WTC11 (cell line): ENCODE measurements around the gene ZBTB16.

Experiments used
- JUN ChIP-seq: sonication (generic); formaldehyde crosslinking; IDR thresholded peaks from 2 replicates; pipeline ENCODE4 v1.8.0; 2023; ENCODE audit warnings: mild to moderate bottlenecking, missing genetic modification reagents
- USF2 ChIP-seq: sonication (generic); formaldehyde crosslinking; IDR thresholded peaks from 2 replicates; pipeline ENCODE4 v1.8.1; 2023; ENCODE audit warnings: mild to moderate bottlenecking, missing genetic modification reagents, moderate library complexity
- ZBTB21 ChIP-seq: sonication (generic); formaldehyde crosslinking; IDR thresholded peaks from 2 replicates; pipeline ENCODE4 v1.8.1; 2023; ENCODE audit warnings: mild to moderate bottlenecking, missing genetic modification reagents, borderline replicate concordance
- ZNF263 ChIP-seq: sonication (generic); formaldehyde crosslinking; IDR thresholded peaks from 2 replicates; pipeline ENCODE4 v1.8.1; 2022; ENCODE audit warnings: low read depth, mild to moderate bottlenecking, moderate library complexity, missing genetic modification reagents
- TF ChIP-seq, protein P1 (sequence below): fragments of 200-600 bp; IDR thresholded peaks from 2 replicates; pipeline ENCODE4 v1.8.0; 2022; ENCODE audit warnings: antibody characterized with exemption
- TF ChIP-seq, protein P2 (sequence below): sonication (generic); formaldehyde crosslinking; IDR thresholded peaks from 2 replicates; pipeline ENCODE4 v1.8.0; 2023; ENCODE audit warnings: mild to moderate bottlenecking, missing genetic modification reagents

DNA sequence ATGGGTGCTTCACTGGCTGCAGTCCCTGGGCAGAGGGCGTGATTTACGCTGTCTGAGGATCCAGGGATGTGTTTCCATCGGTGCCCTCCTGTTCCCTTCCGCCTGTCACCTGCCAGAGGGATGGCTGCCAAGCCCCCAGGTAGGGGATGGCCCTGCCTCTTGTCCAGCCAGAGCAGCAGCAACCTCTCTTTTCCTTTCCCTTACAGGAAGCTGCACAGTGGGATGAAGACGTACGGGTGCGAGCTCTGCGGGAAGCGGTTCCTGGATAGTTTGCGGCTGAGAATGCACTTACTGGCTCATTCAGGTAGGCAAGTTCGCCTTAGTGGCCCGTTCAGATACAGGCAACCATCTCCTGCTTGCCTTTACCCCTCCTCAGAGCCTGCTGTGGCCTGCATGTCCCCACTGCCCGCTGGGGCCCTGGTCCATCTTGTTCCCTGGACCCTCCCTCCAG lies 96.6 kb downstream of the ZBTB16 start:
- TF ChIP-seq, protein P1, sequence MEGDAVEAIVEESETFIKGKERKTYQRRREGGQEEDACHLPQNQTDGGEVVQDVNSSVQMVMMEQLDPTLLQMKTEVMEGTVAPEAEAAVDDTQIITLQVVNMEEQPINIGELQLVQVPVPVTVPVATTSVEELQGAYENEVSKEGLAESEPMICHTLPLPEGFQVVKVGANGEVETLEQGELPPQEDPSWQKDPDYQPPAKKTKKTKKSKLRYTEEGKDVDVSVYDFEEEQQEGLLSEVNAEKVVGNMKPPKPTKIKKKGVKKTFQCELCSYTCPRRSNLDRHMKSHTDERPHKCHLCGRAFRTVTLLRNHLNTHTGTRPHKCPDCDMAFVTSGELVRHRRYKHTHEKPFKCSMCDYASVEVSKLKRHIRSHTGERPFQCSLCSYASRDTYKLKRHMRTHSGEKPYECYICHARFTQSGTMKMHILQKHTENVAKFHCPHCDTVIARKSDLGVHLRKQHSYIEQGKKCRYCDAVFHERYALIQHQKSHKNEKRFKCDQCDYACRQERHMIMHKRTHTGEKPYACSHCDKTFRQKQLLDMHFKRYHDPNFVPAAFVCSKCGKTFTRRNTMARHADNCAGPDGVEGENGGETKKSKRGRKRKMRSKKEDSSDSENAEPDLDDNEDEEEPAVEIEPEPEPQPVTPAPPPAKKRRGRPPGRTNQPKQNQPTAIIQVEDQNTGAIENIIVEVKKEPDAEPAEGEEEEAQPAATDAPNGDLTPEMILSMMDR: no peak
- TF ChIP-seq JUN (no peak), USF2 (no peak), ZBTB21 (CRISPR knock-in tag) (no peak), ZNF263 (CRISPR knock-in tag) (no peak)
- TF ChIP-seq, protein P2, sequence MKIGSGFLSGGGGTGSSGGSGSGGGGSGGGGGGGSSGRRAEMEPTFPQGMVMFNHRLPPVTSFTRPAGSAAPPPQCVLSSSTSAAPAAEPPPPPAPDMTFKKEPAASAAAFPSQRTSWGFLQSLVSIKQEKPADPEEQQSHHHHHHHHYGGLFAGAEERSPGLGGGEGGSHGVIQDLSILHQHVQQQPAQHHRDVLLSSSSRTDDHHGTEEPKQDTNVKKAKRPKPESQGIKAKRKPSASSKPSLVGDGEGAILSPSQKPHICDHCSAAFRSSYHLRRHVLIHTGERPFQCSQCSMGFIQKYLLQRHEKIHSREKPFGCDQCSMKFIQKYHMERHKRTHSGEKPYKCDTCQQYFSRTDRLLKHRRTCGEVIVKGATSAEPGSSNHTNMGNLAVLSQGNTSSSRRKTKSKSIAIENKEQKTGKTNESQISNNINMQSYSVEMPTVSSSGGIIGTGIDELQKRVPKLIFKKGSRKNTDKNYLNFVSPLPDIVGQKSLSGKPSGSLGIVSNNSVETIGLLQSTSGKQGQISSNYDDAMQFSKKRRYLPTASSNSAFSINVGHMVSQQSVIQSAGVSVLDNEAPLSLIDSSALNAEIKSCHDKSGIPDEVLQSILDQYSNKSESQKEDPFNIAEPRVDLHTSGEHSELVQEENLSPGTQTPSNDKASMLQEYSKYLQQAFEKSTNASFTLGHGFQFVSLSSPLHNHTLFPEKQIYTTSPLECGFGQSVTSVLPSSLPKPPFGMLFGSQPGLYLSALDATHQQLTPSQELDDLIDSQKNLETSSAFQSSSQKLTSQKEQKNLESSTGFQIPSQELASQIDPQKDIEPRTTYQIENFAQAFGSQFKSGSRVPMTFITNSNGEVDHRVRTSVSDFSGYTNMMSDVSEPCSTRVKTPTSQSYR (CRISPR knock-in tag): no peak
